SH-SY5Y (cell line): ENCODE data around the gene HTRA3.

Experiments
- GATA2 ChIP-seq: IDR thresholded peaks from 2 replicates; pipeline ENCODE4 v1.6.1; 2011; ENCODE audit warnings: mild to moderate bottlenecking, low read depth, low read length
- GATA3 ChIP-seq: IDR thresholded peaks from 2 replicates; pipeline ENCODE4 v1.6.1; 2011; ENCODE audit warnings: low read depth, mild to moderate bottlenecking, low read length, moderate library complexity

Gene HTRA3

GRCh38 chr4:8332038-8332857, 62.7 kb downstream of the HTRA3 start:
- TF ChIP-seq GATA2 (no peak), GATA3 (no peak)

GRCh38 chr4:8332891-8333331, 63.4 kb downstream of the HTRA3 start:
- no peak for TF ChIP-seq GATA3

GRCh38 chr4:8333726-8334460, 64.3 kb downstream of the HTRA3 start:
- TF ChIP-seq GATA2 (no peak), GATA3 (no peak)

GRCh38 chr4:8334786-8335460, 65.4 kb downstream of the HTRA3 start:
- TF ChIP-seq GATA3, result no peak
- no peak for TF ChIP-seq GATA2

GRCh38 chr4:8335848-8336247, 66.3 kb downstream of the HTRA3 start:
- TF ChIP-seq GATA2, result no peak
- TF ChIP-seq GATA3, result no peak

- TF ChIP-seq GATA2 (no peak), GATA3 (no peak)
Measured at GRCh38 chr4:8336412-8337075, 67.0 kb downstream of the HTRA3 start.

- TF ChIP-seq GATA2, result no peak
- no peak for TF ChIP-seq GATA3
Measured at GRCh38 chr4:8338351-8338961, 68.9 kb downstream of the HTRA3 start.

GRCh38 chr4:8340781-8341241, 71.3 kb downstream of the HTRA3 start:
- no peak for TF ChIP-seq GATA3
- TF ChIP-seq GATA2, result no peak

GRCh38 chr4:8341691-8342090, 72.1 kb downstream of the HTRA3 start:
- TF ChIP-seq GATA3 (no peak), GATA2 (no peak)

GRCh38 chr4:8342651-8343261, 73.2 kb downstream of the HTRA3 start:
- TF ChIP-seq GATA3 (no peak), GATA2 (peak; percentile 56; the same call in 1 of the 2 replicates)

GRCh38 chr4:8343262-8343966, 73.9 kb downstream of the HTRA3 start:
- TF ChIP-seq GATA2, result no peak
- TF ChIP-seq GATA3, result no peak

- TF ChIP-seq GATA3 (no peak), GATA2 (no peak)
Measured at GRCh38 chr4:8343967-8344331, 74.4 kb downstream of the HTRA3 start.
